Measurements from ENCODE around the gene TNFRSF6B.

- no peak for TF ChIP-seq POLR2A (IDR thresholded peaks at IDR 0.05)
- no peak for TF ChIP-seq CTCF (IDR thresholded peaks at IDR 0.05)
Measured at GRCh38 chr20:63706027-63706695, 9.7 kb downstream of the TNFRSF6B start.
